T-helper 9 cell (primary cell): Measurements from ENCODE around the gene AKR1B1.
A peak's percentile ranks its signal among the peaks of the same experiment; 100 is the strongest.

Experiments used
- DNase-seq: peaks from one replicate; pipeline ENCODE4 v3.0.0-alpha.2; 2020

Gene AKR1B1

DNA sequence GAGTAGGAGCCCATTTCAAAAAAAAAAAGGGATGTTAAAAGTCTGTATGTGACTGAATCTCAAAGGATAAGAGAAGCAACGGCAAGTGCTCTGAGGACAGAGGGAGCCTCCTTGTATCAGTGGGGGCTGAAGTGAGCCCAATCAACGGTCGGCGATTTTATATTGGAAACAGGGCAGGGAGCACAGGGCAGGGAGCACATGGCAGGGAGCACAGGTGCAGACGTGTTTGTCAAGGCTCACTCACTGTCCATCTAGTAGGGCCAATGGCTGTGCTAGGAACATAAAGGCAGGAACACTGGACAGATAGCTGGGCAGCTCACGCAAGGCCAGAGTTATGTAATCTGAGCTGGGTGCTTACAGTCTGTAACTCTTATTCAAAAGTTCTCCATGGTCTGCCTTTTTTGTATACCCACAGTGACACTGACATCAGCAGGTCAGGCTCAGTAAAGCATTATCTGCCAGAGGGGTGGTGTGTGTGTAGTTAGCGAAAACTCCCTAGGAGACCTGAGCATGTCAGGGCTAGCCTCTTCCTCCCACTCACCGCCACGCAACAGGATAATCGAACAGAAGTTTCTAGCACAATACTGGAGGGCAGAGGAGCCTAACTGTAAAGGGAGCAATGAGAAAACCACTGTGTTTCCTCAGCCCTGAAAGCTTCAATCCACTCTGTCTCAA lies 15.4 kb downstream of the AKR1B1 start:
- no peak for DNase-seq

DNA sequence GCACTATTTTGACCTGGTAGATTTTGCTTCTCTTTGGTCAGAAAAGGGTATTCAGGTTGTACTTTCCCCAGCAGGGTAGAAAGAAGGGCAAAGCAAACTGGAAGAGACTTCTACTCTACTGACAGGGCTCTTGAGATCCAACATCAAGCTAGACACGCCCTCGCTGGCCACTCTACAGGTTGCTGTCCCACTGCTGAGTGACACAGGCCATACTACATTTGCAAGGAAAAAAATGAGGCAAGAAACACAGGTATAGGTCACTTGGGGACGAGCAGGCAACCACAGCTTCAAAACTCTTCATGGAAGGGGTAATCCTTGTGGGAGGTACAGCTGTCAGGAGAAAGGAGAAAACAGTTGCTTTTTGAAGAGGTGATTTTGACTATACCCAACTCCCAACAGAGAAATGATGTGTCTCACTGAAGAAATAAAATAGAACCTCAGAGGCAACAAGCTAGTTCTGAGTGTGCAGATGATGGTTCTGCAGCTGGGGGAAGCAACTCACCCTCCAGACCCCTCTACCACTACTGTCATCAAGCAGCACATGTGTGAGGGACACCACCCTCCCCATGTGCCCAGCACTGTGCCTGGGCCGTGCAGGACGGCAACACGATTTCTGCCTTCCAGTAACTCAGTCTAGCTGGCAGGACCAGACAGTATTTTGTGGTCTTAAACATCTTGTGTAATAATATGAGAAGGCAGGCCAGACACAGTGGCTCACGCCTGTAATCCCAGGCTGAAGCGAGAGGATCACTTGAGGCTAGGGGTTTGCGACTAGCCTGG lies 16.3 kb downstream of the AKR1B1 start:
- no peak for DNase-seq

DNA sequence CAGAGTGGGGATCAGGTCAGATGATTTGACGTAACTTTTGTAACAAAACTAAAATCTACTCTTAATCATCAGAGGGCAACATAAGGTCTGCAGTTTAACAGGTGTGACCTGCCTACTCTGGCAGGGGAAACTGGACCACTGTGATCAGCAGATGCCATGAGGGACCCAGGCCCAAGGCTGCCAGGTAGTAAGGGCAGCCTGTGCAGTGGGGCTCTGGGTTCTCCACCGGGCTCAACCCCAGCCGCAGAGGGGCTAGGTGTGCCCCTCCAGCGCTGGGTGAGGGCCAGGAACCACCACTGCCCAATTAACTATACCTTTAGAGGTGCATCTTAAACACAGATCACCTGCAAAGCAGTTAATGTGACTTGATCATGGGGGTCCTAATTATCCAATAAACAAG lies 17.6 kb downstream of the AKR1B1 start:
- no peak for DNase-seq

DNA sequence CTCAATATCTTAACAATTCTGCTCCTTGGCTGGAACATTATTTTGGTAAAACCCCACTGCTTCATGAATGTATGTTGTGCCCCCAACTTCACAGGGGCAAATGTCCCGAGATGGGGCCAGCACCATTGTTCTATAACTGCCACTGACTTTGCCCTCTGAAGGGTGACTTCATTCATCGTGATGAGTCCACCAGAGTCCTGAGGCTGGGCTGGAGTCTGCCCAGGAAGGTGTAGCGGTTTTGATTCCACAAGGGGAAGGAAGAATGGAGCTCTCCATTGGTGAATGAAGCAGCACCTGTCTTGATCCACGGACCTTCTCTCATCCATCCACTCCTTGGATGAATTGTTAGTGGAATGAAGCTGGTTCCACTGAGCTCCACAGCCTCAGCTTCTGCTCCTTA lies 18.4 kb downstream of the AKR1B1 start:
- DNase-seq: no peak

DNA sequence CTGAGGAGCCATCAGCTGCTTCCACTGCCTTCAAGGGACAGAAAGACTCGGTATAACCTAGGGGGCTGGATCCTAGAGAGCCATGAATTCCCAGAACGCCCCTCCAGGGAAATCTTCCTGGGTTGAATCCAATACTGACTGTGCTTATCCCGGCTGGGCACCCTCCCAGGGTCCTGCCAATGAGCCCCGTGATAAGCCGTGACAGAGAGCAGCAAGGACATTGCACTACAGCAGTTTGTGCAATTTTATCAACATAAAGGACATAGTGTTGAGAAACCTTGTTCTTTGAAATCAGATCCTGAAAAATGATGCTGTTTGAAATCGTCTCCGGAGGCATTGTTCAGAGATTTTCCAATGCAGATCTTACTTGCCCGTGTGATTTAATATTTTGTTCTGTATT lies 18.8 kb downstream of the AKR1B1 start:
- DNase-seq: no peak

DNA sequence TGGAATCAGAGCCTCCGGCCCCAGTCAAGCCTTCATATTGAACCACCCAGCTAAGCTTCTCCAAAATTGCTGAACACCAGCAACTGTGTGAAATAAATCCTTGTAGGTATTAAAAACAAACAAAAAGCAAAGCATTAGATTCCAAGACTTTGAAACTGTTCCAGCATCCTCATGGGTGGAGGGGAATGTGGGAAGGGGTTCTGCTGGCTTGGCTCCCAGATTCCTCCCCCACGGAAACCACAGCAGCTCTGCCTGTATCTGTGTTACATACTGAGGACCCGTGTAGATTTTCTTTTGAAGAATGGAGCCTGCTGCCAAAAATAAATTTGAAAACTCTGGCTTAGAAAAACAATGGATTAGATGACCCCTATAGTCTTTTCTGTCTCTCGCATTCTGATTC lies 20.0 kb downstream of the AKR1B1 start:
- no peak for DNase-seq

DNA sequence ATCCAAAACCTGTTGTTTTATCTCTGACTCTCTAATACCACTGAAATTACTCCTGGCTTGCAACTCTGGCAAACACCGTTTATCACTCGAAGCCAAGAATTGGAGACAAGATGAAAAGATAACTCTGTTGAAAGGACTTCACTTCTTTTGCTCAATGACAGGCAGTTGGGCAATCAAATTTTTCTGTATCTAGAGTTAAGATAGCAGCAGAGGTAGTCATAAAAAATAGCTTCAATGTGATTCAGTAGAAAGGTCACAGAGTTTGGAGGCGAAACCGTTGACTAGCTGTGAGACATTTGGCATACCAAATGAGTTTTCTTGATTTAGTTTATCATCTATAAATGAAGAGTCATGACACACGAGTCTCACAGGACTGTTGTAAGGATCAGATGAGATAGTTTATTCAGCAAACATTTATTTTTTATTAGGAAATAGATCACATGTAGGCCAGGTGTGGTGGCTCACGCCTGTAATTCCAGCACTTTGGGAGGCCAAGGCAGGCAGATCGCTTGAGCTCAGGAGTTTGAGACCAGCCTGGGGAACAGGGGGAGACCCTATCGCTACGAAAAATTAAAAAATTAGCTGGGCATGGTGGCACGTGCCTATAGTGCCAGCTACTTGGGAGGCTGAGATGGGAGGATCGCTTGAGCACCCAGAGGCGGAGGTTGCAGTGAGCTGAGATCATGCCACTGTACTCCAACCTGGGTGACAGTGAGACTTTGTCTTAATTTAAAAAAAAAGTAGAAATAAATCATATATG lies 23.6 kb downstream of the AKR1B1 start:
- DNase-seq: no peak

DNA sequence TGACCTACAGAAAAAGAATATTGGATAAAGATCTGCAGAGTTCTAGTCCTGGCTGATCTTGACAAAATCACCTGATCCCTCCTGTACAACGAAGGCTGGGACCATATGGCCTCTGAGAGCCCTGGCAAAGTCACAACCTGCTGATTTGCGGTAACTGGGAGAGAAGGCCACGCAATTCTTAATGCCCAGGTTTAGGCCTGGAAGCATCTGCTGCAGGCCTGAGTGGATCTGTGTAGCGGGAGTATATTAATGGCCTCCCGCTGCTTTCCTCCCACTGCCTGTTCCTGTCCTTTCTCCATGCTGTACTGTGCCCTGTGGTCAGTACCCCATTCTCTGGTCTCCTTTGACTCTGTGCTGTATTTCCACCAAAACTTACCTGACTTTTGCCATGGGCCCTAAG lies 24.2 kb downstream of the AKR1B1 start:
- no peak for DNase-seq

DNA sequence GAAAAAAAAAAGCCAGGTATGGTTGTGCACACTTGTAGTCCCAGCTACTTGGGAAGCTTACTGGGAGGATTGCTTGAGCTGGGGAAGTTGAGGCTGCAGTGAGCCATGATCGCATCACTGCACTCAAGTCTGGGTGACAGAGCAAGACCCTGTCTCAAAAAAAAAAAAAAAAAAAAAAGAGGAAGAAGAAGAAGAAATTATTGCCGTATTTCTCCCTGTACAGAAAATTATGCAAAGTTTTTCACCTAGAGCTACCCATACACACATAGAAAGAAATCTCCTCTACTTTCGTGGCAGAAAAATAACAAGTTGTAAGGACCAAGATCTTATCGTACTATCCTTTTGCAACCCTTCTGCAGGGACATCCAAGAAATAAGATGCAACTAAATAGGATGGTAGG lies 25.5 kb downstream of the AKR1B1 start:
- DNase-seq: no peak

DNA sequence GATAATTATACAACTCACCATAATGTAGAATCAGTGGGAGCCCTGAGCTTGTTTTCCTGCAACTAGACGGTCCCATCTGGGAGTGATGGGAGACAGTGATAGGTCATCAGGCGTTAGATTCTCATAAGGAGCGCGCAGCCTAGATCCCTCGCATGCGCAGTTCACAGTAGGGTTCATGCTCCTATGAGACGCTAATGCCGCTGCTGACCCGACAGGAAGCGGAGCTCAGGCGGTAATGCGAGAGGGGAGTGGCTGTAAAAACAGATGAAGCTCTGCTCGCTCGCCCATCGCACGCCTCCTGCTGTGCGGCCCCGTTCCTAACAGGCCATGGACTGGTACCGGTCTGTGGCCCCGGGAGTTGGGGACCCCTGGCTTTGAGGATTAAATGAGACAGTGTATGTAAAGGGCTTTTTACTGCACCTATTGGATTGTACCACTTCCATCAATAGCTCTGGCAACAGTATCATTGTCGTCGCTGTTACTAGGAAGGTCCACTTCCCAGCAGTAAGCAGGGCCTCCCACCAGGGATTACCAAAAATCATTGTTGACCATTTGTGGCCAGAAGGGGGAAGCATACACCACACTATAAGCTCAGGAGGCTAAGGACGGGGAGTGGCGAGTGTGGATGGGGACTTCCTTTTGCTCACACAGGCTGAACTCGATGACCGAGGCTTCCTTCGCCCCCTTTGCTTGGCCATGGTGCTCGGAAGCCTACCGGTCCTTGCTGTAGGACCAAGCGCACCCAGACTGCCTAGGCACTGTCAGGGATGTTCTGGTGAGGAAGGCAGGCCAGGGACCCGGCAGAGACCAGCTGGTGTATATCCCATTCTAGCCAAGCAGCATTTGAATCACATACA lies 26.4 kb downstream of the AKR1B1 start:
- peak; percentile 41 for DNase-seq

DNA sequence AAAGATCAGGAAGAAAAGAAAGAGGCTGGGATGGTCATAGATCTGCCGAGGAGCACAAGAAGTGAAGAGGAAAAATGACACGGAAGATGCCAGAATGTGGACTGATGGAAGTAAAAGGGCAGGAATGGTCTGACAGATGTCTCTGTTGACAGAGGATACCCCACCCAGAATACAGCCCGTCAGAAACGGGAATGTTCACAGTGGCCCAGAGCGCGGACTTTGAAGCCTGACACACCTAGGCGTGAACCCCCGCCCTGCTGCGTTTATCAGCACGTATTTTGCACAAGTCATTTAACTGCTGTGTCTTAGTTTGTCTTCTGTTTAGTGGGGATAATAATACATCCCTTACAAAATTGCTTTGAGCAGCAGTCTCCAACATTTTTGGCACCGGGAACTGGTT lies 27.1 kb downstream of the AKR1B1 start:
- no peak for DNase-seq

DNA sequence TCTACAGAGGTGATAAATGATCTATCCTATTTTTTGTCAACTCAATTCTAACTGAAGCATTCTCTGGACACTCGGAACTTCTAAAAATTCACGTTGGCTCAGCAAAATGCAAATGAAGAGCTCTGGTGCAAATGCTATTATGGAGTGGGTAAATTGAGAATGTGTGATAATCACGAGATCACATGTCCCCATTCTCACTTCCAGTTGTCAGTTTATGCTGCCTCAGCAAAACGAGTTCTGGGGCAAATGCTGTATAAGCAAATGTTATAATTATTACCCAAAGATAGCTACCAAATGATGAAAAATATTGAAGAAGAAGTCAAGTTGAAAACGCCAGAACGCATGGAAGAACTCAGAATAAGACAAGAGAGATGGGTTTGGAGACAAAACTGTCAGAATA lies 29.4 kb downstream of the AKR1B1 start:
- DNase-seq: no peak

DNA sequence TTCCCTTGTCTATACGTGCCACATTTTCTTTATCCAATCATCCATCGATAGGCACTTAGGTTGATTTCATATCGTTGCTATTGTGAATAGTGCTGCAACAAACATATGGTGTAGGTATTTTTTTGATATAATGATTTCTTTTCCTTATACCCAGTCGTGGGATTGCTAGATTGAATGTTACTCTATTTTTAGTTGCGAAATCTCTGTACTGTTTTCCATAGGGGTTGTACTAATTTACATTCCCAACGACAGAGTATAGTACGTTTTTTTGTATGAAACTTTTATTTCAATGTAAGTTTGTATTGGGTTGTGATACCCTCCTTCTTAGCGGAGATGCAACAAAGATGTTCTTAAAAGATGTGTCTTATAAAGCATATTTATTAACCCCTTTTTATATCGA lies 30.0 kb downstream of the AKR1B1 start:
- DNase-seq: no peak

DNA sequence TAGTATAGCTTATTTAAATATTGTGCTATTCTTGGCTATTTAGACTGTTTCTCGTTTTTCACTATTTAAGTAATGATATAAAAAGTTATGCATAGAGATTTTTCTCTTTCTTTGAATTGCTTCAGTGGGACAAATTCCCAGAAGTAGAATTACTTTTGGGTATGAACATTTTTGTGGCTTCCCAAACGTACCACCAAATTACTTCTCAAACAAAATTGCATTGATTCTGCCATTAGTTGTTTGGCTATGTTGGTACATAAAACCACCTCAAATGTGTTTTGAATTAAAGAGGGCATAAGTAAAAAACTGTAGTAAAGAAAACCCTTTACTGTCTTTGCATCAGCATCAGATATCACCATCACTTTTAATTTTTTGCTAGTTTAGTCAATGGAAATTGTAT lies 31.0 kb downstream of the AKR1B1 start:
- DNase-seq: no peak

DNA sequence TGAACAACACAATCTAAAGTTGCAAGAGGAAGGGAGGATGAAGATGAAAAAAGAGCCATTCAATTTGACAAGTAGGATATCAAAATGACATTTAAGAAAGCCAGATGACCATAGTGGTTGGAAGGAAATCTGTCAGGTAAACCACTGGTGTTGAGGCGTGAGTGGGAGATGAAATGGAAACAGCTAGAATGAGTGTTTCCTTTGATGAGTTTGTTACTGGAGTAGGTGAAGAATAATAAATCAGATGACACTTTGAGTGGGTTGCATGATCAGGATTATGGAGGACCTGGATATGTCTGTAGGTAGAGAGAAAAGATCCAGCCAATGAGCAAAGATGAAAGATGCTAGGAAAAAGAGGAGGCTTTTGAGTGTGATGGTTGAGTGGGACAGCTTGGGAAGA lies 33.1 kb downstream of the AKR1B1 start:
- DNase-seq: no peak

DNA sequence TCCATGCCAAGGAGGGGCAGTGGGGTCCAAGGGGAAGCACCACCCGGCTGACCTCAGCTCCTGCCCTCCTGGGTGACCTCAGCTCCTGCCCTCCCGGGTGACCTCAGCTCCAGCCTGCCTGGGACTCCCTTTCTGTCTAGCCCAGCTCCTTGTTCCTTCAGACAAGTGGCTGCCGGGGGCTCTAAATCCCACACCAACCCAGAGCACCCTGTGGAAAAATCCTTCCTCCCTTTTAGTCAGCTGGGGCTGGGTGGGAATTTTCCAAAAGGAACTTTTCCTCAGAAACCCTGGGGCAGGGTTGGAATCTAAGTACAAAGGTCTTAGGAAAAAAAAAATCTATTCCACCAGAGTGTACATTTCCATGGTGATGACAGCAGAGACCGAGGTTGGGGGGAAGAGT lies 36.3 kb downstream of the AKR1B1 start:
- no peak for DNase-seq

DNA sequence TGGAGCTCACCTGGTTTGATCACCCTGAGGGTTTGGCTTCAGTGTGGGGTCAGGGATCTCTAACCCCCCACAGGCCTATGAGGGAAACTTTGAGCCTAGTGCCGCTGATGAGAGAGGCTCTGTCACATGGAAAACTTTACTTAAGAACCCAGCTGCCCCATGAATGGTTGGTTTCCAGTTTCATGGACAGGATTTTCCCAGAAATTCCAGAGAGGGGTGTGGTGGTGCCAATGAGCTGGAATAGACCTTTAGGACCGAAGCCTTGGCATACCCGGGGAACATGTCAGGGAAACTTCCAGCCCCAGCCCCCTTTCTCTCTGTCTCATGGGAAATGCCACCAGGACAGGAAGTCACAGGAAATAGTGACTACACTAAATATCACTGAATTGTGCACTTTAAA lies 36.9 kb downstream of the AKR1B1 start:
- no peak for DNase-seq

DNA sequence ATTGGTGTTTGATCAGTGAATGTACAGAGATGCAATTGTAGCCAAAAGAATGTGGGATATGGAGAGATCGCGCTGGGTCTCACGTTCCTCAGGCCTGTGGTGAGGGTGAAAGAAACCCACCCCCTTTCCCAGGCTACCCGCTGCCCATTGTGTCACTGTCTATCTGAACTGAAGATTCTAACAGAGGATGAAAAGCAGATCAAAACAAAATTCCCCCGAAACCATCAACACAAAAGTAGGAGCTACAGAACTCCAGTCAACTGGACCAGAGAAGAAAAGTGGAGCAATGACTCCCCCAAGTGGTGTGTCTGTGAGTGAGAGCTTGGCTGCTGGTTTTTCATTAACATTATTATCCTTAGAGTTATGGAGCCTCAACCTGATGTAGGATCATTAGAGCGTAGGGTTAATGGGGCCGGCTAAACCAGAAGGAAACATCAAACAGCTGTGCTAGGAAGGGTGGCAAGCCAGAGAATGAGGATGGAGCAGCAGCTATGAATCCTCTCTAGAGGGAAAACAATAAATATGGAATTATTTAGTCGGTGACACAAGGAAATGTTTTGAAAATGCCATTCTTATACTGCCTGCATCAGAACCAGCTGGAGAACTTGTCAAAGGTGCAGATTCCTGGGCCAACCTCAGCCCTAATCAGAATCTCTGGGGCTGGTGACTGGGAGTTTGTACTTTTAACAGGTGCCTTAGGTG lies 38.3 kb downstream of the AKR1B1 start:
- DNase-seq: no peak

DNA sequence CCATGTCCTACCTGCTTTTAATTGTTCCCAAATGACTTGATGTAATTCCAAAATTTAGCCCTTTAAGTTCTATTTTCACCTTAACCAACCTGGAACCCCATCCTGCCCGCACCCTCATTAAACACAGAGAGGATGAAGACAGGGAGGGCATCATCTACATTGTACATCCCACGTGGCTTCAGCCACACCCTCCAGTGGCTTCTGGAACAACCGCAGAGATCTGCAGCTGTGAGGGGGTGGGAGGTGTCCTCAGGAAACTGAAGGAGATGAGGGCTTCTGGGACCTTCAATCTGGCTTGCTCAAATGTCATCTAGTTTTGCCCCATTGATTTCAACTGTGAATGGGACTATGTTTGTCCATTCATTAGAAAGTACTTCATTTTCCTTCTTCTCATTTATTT lies 39.0 kb downstream of the AKR1B1 start:
- DNase-seq: no peak

DNA sequence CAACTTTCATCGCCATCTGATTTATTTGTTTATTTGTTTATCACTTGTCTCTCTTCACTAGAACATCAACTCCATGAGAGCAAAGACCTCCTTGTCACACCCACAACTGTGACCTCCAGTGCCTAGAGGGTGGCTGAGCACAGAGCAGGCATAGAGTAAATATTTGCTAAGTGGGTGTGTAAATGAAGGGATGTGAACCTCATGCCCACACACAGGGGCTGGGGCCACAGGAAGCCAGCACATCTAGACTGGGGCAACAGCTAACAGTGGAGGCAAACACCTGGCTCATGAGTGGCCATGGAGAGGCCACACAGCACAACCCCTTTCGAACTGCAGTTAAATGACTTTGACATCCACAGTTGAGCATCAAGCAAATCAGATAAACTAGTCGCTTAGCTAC lies 39.8 kb downstream of the AKR1B1 start:
- no peak for DNase-seq

DNA sequence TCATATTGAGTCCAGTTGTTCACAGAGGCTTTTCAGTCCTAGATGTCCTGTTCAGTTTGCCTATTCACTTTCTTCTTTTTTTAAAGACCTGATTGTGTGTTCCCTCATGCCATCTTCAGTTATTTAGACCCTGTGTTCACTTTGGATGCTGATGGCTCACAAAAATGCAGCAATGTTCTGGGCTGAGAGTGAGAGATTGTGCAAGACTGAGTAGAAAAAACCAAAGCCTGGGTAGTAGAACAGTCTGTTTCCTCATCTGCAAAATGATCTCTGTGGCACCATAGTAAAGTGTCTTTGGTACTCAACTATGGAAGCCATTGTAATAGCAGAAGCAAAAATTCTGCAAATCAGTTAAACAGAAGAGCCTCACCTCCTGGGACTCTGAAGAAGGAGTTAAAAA lies 43.2 kb downstream of the AKR1B1 start:
- DNase-seq: no peak

DNA sequence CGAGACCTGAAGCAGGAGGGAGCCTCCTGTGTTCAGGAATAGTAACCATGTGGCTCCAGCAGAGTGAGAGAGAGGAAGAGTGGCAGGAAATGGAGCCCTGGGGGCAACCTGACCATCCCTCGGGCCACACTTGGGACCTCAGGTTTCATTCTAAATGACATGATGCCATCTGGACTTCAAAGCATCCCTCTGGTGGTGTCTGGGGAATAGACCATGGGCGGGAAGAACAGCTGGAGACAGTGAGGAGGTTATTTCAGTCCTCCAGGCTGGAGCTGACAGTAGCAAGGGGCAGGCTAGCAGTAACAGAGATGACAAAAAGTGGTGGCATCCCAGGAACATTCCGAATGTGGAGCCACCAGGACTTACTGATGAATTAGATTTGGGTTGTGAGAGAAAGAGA lies 44.8 kb downstream of the AKR1B1 start:
- DNase-seq: no peak
